Mesenchymal stem cell (in vitro differentiated cells and primary cell): Measurements from ENCODE around the gene IPCEF1.

ENCODE experiments used
- DNase-seq: peaks from one replicate; pipeline ENCODE4 v3.0.0-alpha.2; 2013
- H2AFZ ChIP-seq: one replicate; pipeline ENCODE4 v1.6.1; 2013; ENCODE audit warnings: low read depth, mild to moderate bottlenecking, control low read depth, inconsistent platforms, low read length, moderate library complexity
- H2AK5ac ChIP-seq: 2 replicates; pipeline ENCODE4 v1.6.1; 2013; ENCODE audit warnings: low read length, moderate library complexity, mild to moderate bottlenecking, inconsistent platforms; ENCODE audit not compliant: severe bottlenecking
- H2BK120ac ChIP-seq: one replicate; pipeline ENCODE4 v1.6.1; 2013; ENCODE audit warnings: low read depth, mild to moderate bottlenecking, inconsistent platforms, low read length, moderate library complexity
- H2BK12ac ChIP-seq, 2 experiments: one replicate each; pipeline ENCODE4 v1.6.1; 2013; ENCODE audit warnings: inconsistent platforms in 2 of 2, low read length in 2 of 2, mild to moderate bottlenecking in 2 of 2, moderate library complexity in 2 of 2, control low read depth in 1 of 2
- H2BK15ac ChIP-seq: one replicate; pipeline ENCODE4 v1.6.1; 2013; ENCODE audit warnings: mild to moderate bottlenecking, low read depth, inconsistent platforms; ENCODE audit not compliant: poor library complexity, severe bottlenecking
- H2BK5ac ChIP-seq: 2 replicates; pipeline ENCODE4 v1.6.1; 2013; ENCODE audit warnings: low read depth, mild to moderate bottlenecking, low read length, control low read depth, inconsistent platforms; ENCODE audit not compliant: poor library complexity, severe bottlenecking
- H3K14ac ChIP-seq, 2 experiments: one replicate each; pipeline ENCODE4 v1.6.1; 2013; ENCODE audit warnings: inconsistent platforms in 2 of 2, low read length in 2 of 2, control low read depth in 1 of 2, mild to moderate bottlenecking in 1 of 2, moderate library complexity in 1 of 2
- H3K18ac ChIP-seq, 2 experiments: one replicate each; pipeline ENCODE4 v1.6.1; 2013; ENCODE audit warnings: inconsistent platforms in 2 of 2, low read length in 2 of 2, control low read depth in 1 of 2, low read depth in 1 of 2, mild to moderate bottlenecking in 1 of 2
- H3K23ac ChIP-seq, 2 experiments: one replicate each; pipeline ENCODE4 v1.6.1; 2013; ENCODE audit warnings: inconsistent platforms in 2 of 2, low read length in 2 of 2, mild to moderate bottlenecking in 2 of 2, moderate library complexity in 2 of 2, control low read depth in 1 of 2
- H3K27ac ChIP-seq: 2 replicates; pipeline ENCODE4 v1.5.1; 2013; ENCODE audit warnings: mild to moderate bottlenecking, moderate library complexity, low read length, control low read depth, inconsistent platforms; ENCODE audit not compliant: poor library complexity, severe bottlenecking
- H3K27me3 ChIP-seq, 2 experiments: 2 replicates each; pipeline versions ENCODE4 v1.6.1 to v1.7.0; 2013; ENCODE audit warnings: low read length in 2 of 2, mild to moderate bottlenecking in 2 of 2, moderate library complexity in 2 of 2, control low read depth in 1 of 2, inconsistent platforms in 1 of 2; ENCODE audit not compliant: control insufficient read depth in 1 of 2, insufficient read depth in 1 of 2
- H3K36me3 ChIP-seq, 2 experiments: 2 replicates each; pipeline versions ENCODE4 v1.6.1 to v1.7.0; 2013; ENCODE audit warnings: low read length in 2 of 2, control low read depth in 1 of 2, inconsistent platforms in 1 of 2, low read depth in 1 of 2, mild to moderate bottlenecking in 1 of 2; ENCODE audit not compliant: insufficient read depth in 2 of 2, control insufficient read depth in 1 of 2
- H3K4ac ChIP-seq, 2 experiments: one replicate each; pipeline ENCODE4 v1.6.1; 2013; ENCODE audit warnings: inconsistent platforms in 2 of 2, low read length in 2 of 2, mild to moderate bottlenecking in 2 of 2, moderate library complexity in 2 of 2, control low read depth in 1 of 2, low read depth in 1 of 2
- H3K4me1 ChIP-seq: 2 replicates; pipeline ENCODE4 v1.6.1; 2013; ENCODE audit warnings: low read depth, low read length, control low read depth; ENCODE audit not compliant: control insufficient read depth, insufficient read depth
- H3K4me2 ChIP-seq: 2 replicates; pipeline ENCODE4 v1.6.1; 2013; ENCODE audit warnings: low read length, mild to moderate bottlenecking, inconsistent platforms; ENCODE audit not compliant: poor library complexity, severe bottlenecking
- H3K4me3 ChIP-seq, 2 experiments: 2 replicates each; pipeline versions ENCODE4 v1.5.1 to v1.7.0; 2013; ENCODE audit warnings: low read length in 2 of 2, mild to moderate bottlenecking in 2 of 2, control low read depth in 1 of 2, low read depth in 1 of 2; ENCODE audit not compliant: insufficient read depth in 1 of 2
- H3K79me1 ChIP-seq: replicated peaks from 2 replicates; pipeline ENCODE4 v1.6.1; 2013; ENCODE audit warnings: mild to moderate bottlenecking, control low read depth, low read length, inconsistent platforms; ENCODE audit not compliant: poor library complexity, severe bottlenecking
- H3K9ac ChIP-seq: 2 replicates; pipeline ENCODE4 v1.7.0; 2013; ENCODE audit warnings: mild to moderate bottlenecking, low read length, moderate library complexity
- H3K9me3 ChIP-seq: 2 replicates; pipeline ENCODE4 v1.7.0; 2013; ENCODE audit warnings: mild to moderate bottlenecking, low read length; ENCODE audit not compliant: control insufficient read depth
- H4K8ac ChIP-seq: one replicate; pipeline ENCODE4 v1.6.1; 2013; ENCODE audit warnings: inconsistent platforms, mild to moderate bottlenecking, low read length, moderate library complexity
- H4K91ac ChIP-seq: one replicate; pipeline ENCODE4 v1.6.1; 2013; ENCODE audit warnings: mild to moderate bottlenecking, low read length, inconsistent platforms
- WGBS: methylation state at CpG from one replicate; pipeline ENCODE4 v1.1.7; 2013; ENCODE audit warnings: mixed read lengths; 5-methylcytosine and 5-hydroxymethylcytosine counted together

The IPCEF1 gene

GRCh38 chr6:154230910-154231595 lies 125.5 kb downstream of the IPCEF1 start:
- H3K27ac ChIP-seq: no peak overlapping the region
- H4K91ac ChIP-seq: no peak overlapping the region
- no peak overlapping the region for H2AK5ac ChIP-seq
- H3K9me3 ChIP-seq: no peaks in the 10 kb centered on the region
- H3K4me2 ChIP-seq: no peak overlapping the region
- no peaks in the 10 kb centered on the region for H3K36me3 ChIP-seq
- H3K9ac ChIP-seq: no peak overlapping the region
- no peak overlapping the region for H2BK120ac ChIP-seq
- H3K4me1 ChIP-seq: peaks cover 2% of the 10 kb centered on the region
- no peak overlapping the region for H2AFZ ChIP-seq
- H2BK5ac ChIP-seq: no peak overlapping the region
- no peak overlapping the region for H3K18ac ChIP-seq
- H3K27me3 ChIP-seq: no peaks in the 10 kb centered on the region
- H3K4ac ChIP-seq: no peak overlapping the region
- DNase-seq: no peak
- no peak overlapping the region for H2BK15ac ChIP-seq
- no peak overlapping the region for H3K23ac ChIP-seq
- no peak overlapping the region for H3K14ac ChIP-seq
- WGBS: 98% methylated on average over 4 of the region's 5 CpGs
- H4K8ac ChIP-seq: no peak overlapping the region
- no peaks in the 10 kb centered on the region for H3K79me1 ChIP-seq
- H3K4me3 ChIP-seq: no peak overlapping the region
- H2BK12ac ChIP-seq: no peak overlapping the region

GRCh38 chr6:154230393-154230792 lies 126.2 kb downstream of the IPCEF1 start:
- no peaks in the 10 kb centered on the region for H3K79me1 ChIP-seq
- no peak overlapping the region for H3K9ac ChIP-seq
- H3K18ac ChIP-seq: no peak overlapping the region
- H3K4me2 ChIP-seq: no peak overlapping the region
- no peak overlapping the region for H4K8ac ChIP-seq
- H3K4me1 ChIP-seq: peaks cover 2% of the 10 kb centered on the region
- H3K23ac ChIP-seq: no peak overlapping the region
- H2BK12ac ChIP-seq: no peak overlapping the region
- H2AFZ ChIP-seq: no peak overlapping the region
- no peak overlapping the region for H3K27ac ChIP-seq
- no peaks in the 10 kb centered on the region for H3K36me3 ChIP-seq
- no peak overlapping the region for H3K4me3 ChIP-seq
- no peak overlapping the region for H3K14ac ChIP-seq
- H2BK5ac ChIP-seq: no peak overlapping the region
- H3K27me3 ChIP-seq: no peaks in the 10 kb centered on the region
- H2BK15ac ChIP-seq: no peak overlapping the region
- no peak overlapping the region for H3K4ac ChIP-seq
- 100% methylated on average over 2 of the region's 3 CpGs for WGBS
- H2AK5ac ChIP-seq: no peak overlapping the region
- DNase-seq: no peak
- no peak overlapping the region for H2BK120ac ChIP-seq
- H3K9me3 ChIP-seq: no peaks in the 10 kb centered on the region
- no peak overlapping the region for H4K91ac ChIP-seq

- Histone ChIP-seq H2BK15ac (no peak overlapping the region), H3K27ac (no peak overlapping the region), H3K9ac (no peak overlapping the region), H3K9me3 (no peaks in the 10 kb centered on the region), H2AK5ac (no peak overlapping the region), H3K4me3 (no peak overlapping the region), H3K27me3 (no peaks in the 10 kb centered on the region), H4K8ac (no peak overlapping the region), H2BK120ac (no peak overlapping the region), H3K36me3 (no peaks in the 10 kb centered on the region), H4K91ac (no peak overlapping the region), H3K14ac (no peak overlapping the region), H3K18ac (no peak overlapping the region), H2AFZ (no peak overlapping the region), H3K4me2 (no peak overlapping the region), H3K4ac (no peak overlapping the region), H3K4me1 (peaks cover 2% of the 10 kb centered on the region), H3K23ac (no peak overlapping the region), H2BK12ac (no peak overlapping the region), H3K79me1 (no peaks in the 10 kb centered on the region), H2BK5ac (no peak overlapping the region)
- DNase-seq: no peak
- WGBS: 99% methylated on average over 4 of the region's 6 CpGs
Measured at GRCh38 chr6:154229786-154230185, 126.8 kb downstream of the IPCEF1 start.

GRCh38 chr6:154228521-154228905 lies 128.1 kb downstream of the IPCEF1 start:
- DNase-seq: no peak

More at GRCh38 chr6:154228521-154228905, 128.1 kb downstream of the IPCEF1 start:
- peaks cover 2% of the 10 kb centered on the region for H3K4me1 ChIP-seq
- no peak overlapping the region for H2AK5ac ChIP-seq
- no peak overlapping the region for H4K8ac ChIP-seq
- H3K9ac ChIP-seq: no peak overlapping the region
- H3K18ac ChIP-seq: no peak overlapping the region
- H2BK120ac ChIP-seq: no peak overlapping the region
- H3K27me3 ChIP-seq: no peaks in the 10 kb centered on the region
- H3K23ac ChIP-seq: no peak overlapping the region
- no peak overlapping the region for H2BK15ac ChIP-seq
- no peak overlapping the region for H3K4me2 ChIP-seq
- H3K79me1 ChIP-seq: no peaks in the 10 kb centered on the region
- no peak overlapping the region for H2BK5ac ChIP-seq
- H3K4me3 ChIP-seq: no peak overlapping the region
- WGBS: 79% methylated on average over 4 of the region's 4 CpGs
- no peak overlapping the region for H2BK12ac ChIP-seq
- H3K4ac ChIP-seq: no peak overlapping the region
- no peak overlapping the region for H4K91ac ChIP-seq
- no peaks in the 10 kb centered on the region for H3K9me3 ChIP-seq
- no peak overlapping the region for H2AFZ ChIP-seq
- peak overlapping the region in 1 of 2 experiments; percentile 1 for H3K14ac ChIP-seq
- no peak overlapping the region for H3K27ac ChIP-seq
- H3K36me3 ChIP-seq: no peaks in the 10 kb centered on the region
